HG02981 (cell line): ENCODE measurements around the gene RNASEH2B.
A peak's percentile ranks its signal among the peaks of the same experiment; 100 is the strongest.

Experiments used
- ATAC-seq: cut with Tn5 transposase; IDR thresholded peaks from one replicate; pipeline ENCODE4 v1.9.1; 2021; ENCODE audit warnings: mild to moderate bottlenecking, moderate library complexity; ENCODE audit not compliant: unreplicated experiment

Gene RNASEH2B

GRCh38 chr13:50905256-50905655 is 4.3 kb upstream of the RNASEH2B start:
- no peak for ATAC-seq

- no peak for ATAC-seq
Observed at GRCh38 chr13:50907781-50908180, 1.8 kb upstream of the RNASEH2B start.

- no peak for ATAC-seq
Observed at GRCh38 chr13:50908371-50908770, 1.2 kb upstream of the RNASEH2B start.

- peak; percentile 1 for ATAC-seq
Observed at GRCh38 chr13:50910485-50910805, 854 bp downstream of the RNASEH2B start.

GRCh38 chr13:50911081-50911631 is 1.6 kb downstream of the RNASEH2B start:
- no peak for ATAC-seq

- ATAC-seq = peak; percentile 36
Observed at GRCh38 chr13:50911937-50912795, 2.6 kb downstream of the RNASEH2B start.

- ATAC-seq = no peak
Observed at GRCh38 chr13:50912851-50913250, 3.3 kb downstream of the RNASEH2B start.

- ATAC-seq = no peak
Observed at GRCh38 chr13:50914176-50914700, 4.6 kb downstream of the RNASEH2B start.

- no peak for ATAC-seq
Observed at GRCh38 chr13:50914848-50915247, 5.3 kb downstream of the RNASEH2B start.

GRCh38 chr13:50915565-50915964 is 6.0 kb downstream of the RNASEH2B start:
- peak; percentile 28 for ATAC-seq

GRCh38 chr13:50916701-50917184 is 7.2 kb downstream of the RNASEH2B start:
- no peak for ATAC-seq

GRCh38 chr13:50917572-50917971 is 8.0 kb downstream of the RNASEH2B start:
- no peak for ATAC-seq

GRCh38 chr13:50918567-50918966 is 9.0 kb downstream of the RNASEH2B start:
- ATAC-seq = no peak

GRCh38 chr13:50919277-50919676 is 9.7 kb downstream of the RNASEH2B start:
- ATAC-seq = no peak

GRCh38 chr13:50921706-50922105 is 12.1 kb downstream of the RNASEH2B start:
- ATAC-seq = no peak

- ATAC-seq = no peak
Observed at GRCh38 chr13:50923272-50923671, 13.7 kb downstream of the RNASEH2B start.

- no peak for ATAC-seq
Observed at GRCh38 chr13:50924025-50924424, 14.4 kb downstream of the RNASEH2B start.

GRCh38 chr13:50927701-50928100 is 18.1 kb downstream of the RNASEH2B start:
- ATAC-seq = no peak

- ATAC-seq = no peak
Observed at GRCh38 chr13:50928102-50928501, 18.5 kb downstream of the RNASEH2B start.

- ATAC-seq = no peak
Observed at GRCh38 chr13:50928659-50929462, 19.3 kb downstream of the RNASEH2B start.

- no peak for ATAC-seq
Observed at GRCh38 chr13:50932091-50932490, 22.5 kb downstream of the RNASEH2B start.
